Mucosa of gallbladder (tissue), 1 donor: ENCODE measurements around the gene KYNU. TPM values are rescaled to one million over a fixed set of nuclear protein-coding genes. Genes with fewer than 3 reads are reported as not detected.
"Not testable (repeated sequence)": the region's sequence is repeated elsewhere in the genome, so short reads cannot be mapped to it uniquely, and the experiment has no call there.

Experiments
- DNase-seq: peaks from one replicate; pipeline ENCODE4 v3.0.0-alpha.2; 2020; ENCODE audit warnings: low spot score
- total RNA-seq: library from RNA; stranded (reverse); gene quantifications from one replicate; pipeline ENCODE4 v1.2.1, GENCODE V29; 2021
- donor health status: DM: no; HTN: no; CAD: no.

Gene KYNU
- total RNA-seq, 1 donor from 2014 or later = 3.3 TPM

DNA sequence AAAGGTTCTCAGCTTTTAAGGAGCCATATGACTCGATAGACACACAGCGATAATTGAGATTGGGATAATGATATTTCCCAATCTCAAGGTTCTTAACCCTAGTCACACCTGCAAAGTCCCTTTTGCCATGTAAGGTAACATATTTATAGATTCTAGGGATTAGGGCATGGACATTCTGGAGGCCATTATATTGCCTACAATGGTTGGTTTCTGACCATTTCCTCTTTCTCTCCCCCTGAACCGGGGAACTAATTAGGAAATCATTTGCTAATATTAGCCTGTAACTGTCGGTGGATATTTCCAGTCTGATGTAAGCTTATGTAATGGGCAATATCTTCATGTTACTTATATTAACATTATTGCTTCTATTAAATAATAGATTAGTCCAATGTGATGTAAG is 210.9 kb downstream of the KYNU start:
- DNase-seq = no peak

- DNase-seq = not testable (repeated sequence)
Observed at GRCh38 chr2:143089520-143089919, 212.1 kb downstream of the KYNU start.
